ELF-1 (cell line): ENCODE data around the gene AKAP5.

ENCODE experiments used
- DNase-seq: peaks from one replicate; pipeline ENCODE4 v3.0.0-alpha.2; 2016; ENCODE audit warnings: low read depth, low spot score

AKAP5 gene

GRCh38 chr14:64465191-64465822 is at the start of gene AKAP5:
Gene AKAP5 (plus strand): TSS chr14:64465499. CDS start chr14:64468395, 2,896 bp downstream.
- peak; percentile 76 for DNase-seq

DNA sequence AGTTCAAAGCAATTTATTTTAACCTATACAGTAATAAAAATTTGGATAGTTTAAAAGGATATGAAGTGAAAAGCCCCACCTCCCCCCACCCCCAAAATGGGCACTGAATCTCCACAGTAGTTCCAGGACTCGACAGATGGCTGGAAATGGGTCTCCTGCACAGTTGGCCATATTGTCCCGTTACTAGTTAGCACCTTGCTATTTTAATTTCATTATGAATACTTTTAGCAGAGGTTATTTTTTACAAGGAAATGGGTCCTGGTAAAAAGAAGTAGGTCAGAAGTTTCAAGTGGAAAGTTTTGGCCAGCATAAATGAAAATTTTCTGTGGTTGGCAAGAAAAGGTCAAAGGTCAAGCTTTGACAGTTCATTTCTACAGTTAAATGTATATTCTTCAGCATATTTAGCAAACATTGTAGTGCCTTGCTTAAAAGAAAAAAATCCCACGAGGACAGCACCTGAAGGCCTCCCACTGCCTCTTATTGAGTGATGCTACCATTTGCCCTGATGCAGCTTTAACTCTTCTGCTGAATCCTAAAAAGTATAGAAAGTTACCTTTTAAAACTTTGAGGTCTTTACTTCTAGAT is 48.9 kb upstream of the AKAP5 start:
- DNase-seq, result no peak

DNA sequence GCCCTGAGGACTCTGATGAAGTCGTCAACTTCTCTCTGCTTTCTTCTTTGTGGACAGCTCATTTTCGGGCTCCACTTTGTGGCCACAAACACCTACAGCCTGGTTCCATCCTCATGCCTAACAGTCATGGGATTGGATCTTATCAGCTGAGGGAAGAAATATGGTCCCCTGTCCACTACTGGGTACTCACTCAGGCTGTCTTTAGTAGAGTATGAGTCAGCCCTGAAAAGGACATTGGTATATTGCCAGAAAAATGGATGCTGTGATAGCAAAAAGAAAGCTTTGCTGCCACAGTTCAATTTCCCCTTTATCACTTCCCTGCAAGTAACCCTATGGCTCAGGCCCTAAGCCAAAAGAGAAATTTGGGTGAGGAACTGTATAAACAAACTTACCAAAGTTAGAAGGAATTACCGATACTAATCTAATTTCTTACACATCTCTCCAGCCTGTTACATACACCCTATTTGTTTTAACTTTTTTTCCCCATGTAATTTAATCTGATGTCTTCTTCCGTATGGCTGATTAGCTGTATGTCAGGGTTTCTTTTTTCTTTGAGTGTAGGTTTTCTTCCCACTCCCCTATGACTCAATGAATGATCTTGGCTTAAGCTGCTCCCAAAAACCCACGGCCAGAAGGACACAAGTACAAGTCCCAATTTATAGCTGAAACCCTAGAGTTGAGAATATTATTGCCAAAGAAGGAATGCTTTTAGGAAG is 48.1 kb upstream of the AKAP5 start:
- DNase-seq, result no peak

DNA sequence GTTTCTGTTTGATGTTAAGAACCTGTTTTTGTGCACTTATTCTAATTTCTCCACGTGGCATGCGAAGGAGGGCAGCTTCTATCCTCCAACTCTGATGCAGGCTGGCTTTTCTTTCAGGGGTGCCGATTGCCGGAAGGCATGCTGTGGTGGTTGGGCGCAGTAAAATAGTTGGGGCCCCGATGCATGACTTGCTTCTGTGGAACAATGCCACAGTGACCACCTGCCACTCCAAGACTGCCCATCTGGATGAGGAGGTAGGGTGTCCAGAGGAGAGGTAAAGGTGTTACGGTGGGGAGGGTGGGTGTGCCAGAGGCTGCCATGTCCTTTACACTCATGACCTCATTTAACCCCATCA is 47.6 kb upstream of the AKAP5 start:
- no peak for DNase-seq

DNA sequence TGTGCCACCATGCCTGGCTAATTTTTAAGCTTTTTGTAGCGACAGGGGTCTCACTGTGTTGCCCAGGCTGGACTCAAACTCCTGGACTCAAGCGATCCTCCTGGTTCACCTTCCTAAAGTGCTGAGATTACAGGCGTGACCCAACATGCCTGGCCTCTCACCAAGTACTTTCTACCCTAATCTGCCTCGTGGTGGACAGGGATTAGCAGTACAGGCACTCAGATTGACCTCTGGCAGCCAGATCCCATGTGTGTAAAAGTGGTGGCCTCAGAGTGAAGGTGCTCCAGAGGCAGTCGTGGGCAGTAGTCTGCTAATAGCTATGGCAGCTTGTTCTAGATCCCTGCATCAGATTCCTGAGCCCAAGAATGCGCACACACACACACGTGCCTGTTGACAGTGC is 46.3 kb upstream of the AKAP5 start:
- no peak for DNase-seq

GRCh38 chr14:64421166-64421565 is 44.1 kb upstream of the AKAP5 start:
- DNase-seq, result no peak

DNA sequence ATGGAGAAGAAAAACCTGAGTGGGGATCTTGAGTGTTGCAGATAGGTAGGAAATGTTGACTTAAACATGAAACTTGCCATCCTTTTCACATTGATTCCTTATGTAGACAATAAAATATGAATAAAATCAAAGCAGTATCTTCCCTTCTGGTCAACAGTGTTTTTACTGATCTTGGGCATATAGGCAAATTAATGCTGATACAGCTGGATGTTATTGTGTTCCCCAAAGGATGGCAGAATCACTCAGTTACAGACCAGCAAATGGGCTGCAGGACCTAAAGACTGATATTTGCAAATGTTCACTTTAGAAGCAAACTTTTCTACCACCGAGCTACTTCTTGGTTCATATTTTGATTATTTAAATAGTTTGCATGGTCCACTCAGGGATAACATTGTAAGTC is 43.3 kb upstream of the AKAP5 start:
- no peak for DNase-seq

DNA sequence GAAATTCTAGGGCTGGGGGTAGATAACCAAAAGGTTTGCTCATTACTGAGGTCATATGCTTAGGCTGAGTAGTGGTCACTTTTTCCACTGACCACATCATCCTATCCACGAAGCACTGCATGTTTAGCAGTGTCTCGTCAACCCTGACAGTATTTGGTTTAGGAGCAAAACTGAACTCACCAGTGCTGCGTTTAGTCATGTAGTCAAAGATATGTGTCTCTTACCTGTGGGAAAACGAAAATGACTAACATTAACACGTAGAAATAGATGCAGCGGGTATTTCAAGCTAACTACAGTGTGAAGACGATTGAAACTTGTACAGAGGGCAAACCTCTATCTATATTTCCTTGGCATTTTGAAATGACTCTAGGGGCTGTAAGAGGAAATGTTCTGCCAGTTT is 42.5 kb upstream of the AKAP5 start:
- no peak for DNase-seq

DNA sequence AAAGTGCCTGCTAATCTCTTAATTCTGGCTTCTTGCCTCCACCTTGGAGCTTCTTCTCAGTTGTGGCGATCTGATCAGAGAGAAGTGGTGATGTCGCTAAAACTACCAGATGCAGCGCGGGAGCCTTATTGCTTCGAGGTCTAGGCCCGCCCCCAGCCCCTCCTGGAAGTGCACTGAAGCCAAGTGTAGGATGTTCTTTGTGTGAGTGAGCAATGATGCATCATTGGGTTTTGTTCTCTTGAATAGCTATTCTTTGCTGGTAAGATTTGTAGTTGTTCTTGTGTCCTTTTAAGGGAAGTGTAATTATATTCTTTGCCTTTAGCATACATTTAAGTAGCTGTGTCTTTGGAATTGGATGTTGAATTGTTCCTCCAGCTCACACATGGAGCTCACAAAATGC is 41.3 kb upstream of the AKAP5 start:
- DNase-seq, result no peak

DNA sequence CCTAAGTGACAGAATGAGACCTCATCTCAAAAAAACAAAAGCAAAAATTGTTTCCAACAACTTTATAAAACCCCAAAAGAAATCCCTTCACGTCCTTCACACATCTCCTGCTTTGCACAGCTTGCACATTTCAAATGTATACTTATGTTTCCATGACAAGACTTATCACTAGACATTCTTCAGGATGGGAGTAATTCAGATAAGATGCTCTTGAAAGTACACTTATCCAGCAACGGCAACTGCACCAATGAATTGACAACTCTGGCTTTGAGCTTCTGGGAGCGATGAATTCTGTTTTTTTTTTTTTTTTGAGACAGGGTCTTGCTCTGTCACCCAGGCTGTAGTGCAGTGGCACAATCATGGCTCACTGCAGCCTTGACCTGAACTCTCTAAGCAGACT is 30.8 kb upstream of the AKAP5 start:
- DNase-seq, result no peak

DNA sequence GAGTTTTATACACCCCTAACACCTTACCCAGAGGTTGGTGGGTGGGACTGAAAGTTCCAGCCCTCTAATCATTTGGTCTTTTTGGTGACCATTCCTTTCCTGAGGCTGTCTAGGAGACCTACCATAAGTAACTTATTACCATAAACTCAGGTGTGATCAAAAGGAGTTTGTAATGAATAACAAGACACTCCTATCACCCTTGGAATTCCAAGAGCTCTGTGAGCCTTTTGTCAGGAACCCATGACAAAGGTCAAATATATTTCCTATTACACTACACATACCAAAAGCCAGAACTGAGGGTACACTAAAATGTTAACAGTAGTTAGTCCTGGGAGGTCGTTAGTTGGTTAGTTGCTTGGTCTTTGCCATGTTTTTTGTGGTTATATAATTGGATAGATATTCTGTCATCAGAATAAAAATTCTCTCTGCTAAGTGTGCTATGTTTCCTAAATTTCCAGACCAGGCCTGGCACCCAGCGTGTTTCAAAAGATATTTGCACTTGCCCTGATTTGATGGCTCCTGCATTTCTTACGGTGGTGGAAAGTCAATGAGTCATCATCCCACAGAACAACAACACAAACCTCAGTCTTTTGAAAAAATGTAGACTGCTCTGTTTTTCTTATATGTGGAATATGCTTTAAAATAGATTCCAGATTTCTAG is 27.0 kb upstream of the AKAP5 start:
- DNase-seq, result no peak

GRCh38 chr14:64439141-64439540 is 26.2 kb upstream of the AKAP5 start:
- DNase-seq, result no peak

DNA sequence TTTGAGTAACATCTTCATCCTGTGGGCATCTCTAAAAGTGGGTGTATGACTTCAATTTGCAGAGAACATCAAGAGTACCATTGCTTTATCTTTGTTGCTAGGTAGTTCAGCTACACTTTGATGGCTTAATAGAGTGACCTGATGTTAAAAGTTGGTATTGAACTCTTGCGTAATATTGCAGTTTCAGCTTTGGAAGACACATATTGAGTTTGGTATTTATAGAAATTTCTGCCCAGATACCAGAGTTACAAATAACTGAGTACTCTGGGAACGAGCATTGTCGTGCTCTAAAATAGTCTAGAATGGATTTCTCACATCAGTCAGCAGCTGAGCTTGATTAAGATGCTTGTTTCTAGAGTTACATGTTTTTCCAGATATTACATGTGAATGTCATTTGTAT is 24.8 kb upstream of the AKAP5 start:
- no peak for DNase-seq

DNA sequence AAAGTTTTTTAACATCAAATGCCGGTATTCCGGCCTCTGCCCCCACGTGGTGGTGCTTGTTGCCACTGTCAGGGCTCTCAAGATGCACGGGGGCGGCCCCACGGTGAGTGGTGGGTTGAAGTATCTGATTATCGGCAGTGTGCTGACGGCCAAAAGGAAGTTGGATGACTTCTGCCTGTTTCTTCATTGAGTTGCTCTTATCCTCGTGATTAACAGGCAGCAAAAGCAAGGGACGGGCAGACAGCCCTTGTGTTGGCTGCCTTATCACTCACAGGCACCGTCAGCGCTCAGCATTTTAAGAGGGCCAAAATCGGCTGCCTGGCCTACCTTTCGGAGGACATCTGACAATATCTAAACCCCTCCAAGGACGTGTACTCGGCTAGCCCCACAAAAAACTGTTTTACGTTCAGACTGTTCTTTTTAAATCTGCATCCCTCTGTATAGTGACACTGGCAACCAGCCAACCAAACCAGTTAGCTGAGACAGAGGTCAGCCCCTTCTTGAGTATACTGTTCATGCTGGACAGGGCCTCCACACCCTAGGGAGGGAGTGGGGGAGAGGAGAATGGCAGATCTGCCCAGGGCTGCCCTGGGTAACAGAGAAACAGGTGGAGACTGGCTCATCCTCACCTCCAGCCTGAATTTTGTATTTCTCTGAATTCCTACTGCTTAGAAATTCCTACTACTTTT is 22.9 kb upstream of the AKAP5 start:
- no peak for DNase-seq

DNA sequence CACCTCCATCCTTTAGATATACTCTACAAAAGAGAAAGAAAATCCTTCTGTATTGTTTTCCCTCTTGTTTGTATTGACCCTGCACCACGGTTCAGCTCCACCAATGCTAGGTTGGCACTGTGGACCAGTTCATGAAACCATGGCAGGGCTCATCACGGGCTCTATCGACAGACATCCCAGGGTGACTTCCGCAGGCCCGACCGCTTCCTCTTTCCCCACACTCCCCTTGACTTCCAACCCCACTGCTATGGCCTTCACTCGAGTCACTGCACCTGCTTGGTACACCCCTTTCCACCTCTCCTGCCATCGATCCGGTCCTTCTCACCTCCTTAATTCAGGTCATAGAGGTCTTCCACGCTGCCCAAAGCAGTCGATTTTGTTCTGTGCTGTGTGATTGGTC is 21.2 kb upstream of the AKAP5 start:
- no peak for DNase-seq

GRCh38 chr14:64444984-64445845 is 20.1 kb upstream of the AKAP5 start:
- DNase-seq, result no peak

DNA sequence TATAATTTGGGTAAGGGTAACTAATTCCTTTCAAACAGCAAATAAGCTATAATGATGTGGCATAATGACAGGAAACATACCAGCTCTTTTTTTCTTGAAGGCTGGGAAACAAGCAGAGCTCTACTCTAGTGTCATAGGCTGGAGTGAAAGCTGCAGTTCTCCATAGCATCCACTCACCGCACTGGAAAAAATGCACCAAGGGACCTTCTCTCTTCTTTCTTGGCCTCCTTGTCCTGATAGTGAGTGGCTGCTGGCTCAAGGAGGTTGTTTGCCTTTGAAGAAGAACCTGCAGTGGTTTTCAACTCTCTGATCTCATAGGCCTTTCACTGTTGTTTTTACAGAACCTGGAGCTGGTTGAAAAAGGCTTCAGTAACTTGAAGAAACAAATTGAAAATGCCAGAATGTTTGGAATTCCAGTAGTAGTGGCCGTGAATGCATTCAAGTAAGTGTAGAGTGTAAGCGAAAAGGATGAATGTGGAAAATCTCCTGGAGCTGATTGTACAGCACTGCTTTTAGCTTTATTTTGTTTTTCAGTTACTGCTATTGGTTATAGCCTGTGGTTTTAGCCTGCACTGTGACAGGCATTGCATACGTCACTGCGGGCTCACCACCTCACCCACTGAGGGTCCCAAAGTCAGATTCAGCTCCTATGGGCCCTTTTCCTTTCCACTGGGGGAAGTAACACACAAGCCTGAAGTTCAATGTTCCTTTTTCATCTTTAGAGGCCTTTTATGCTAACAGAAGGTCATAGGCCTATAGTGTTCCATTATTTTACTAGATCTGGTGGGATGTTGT is 17.2 kb upstream of the AKAP5 start:
- DNase-seq, result no peak

DNA sequence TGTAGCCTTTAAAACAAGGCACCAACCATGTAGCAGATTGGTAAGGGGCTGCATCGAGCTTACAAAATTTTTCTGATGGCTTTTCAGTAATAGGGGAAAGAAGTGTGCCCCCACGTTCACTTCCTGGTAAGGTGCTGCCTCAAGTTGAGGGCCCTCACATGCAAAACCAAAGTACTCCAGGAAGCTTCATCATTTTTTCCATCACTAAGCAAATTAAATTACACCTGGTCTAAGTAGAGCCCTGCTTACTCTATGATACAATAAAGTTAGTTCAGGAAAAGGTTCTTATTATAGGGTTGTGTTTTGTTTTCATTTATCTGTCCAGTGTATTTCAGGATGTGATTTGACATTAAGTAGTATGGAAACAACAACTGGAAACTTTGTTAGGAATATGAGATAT is 15.0 kb upstream of the AKAP5 start:
- no peak for DNase-seq

- DNase-seq, result no peak
These were observed 10.6 kb upstream of the AKAP5 start for GRCh38 chr14:64454671-64455070.

- DNase-seq, result no peak
These were observed 5.7 kb upstream of the AKAP5 start for GRCh38 chr14:64459405-64460136.
